CD4-positive, alpha-beta T cell (primary cell): ENCODE results near the gene FYN. TPM values are rescaled to one million over a fixed set of nuclear protein-coding genes. Genes with fewer than 3 reads are reported as not detected.
A peak's percentile ranks its signal among the peaks of the same experiment; 100 is the strongest.

Source experiments
- ATAC-seq: fragments of 200-7000 bp; cut with Tn5 transposase; one replicate; pipeline ENCODE4 v1.10.0; 2022; ENCODE audit warnings: mild to moderate bottlenecking; ENCODE audit not compliant: poor library complexity
- CTCF ChIA-PET: fragments of 350-600 bp; sonication (Branson Sonifier 250); formaldehyde crosslinking; loops from one replicate; lab custom pipeline; 2021; ENCODE audit warnings: antibody characterized with exemption, inconsistent platforms; lab: Charles Lee
- POLR2A ChIA-PET: fragments of 350-600 bp; sonication (Branson Sonifier 250); formaldehyde crosslinking; loops from one replicate; lab custom pipeline; 2021; ENCODE audit warnings: antibody characterized with exemption, inconsistent platforms; lab: Charles Lee
- DNase-seq, 14 experiments: peaks; one replicate each; pipeline ENCODE4 v3.0.0-alpha.2; 2013 to 2020; ENCODE audit warnings: mixed read lengths in 2 of 14
- H3K27ac ChIP-seq, 2 donors: one replicate each; pipeline versions ENCODE4 v1.5.1 to v1.7.0; 2013; ENCODE audit warnings: low read length in 2 of 2, low read depth in 1 of 2, mild to moderate bottlenecking in 1 of 2
- H3K27me3 ChIP-seq, 2 experiments: 1 replicate in 1 of 2; 2 replicates in 1 of 2; pipeline versions ENCODE4 v1.6.1 to v1.7.0; 2013; ENCODE audit warnings: low read length in 2 of 2, control low read depth in 1 of 2, mild to moderate bottlenecking in 1 of 2, moderate library complexity in 1 of 2; ENCODE audit not compliant: insufficient read depth in 2 of 2, control insufficient read depth in 1 of 2
- H3K36me3 ChIP-seq: one replicate; pipeline ENCODE4 v1.6.1; 2013; ENCODE audit warnings: low read length, control low read depth; ENCODE audit not compliant: insufficient read depth
- H3K4me1 ChIP-seq: one replicate; pipeline ENCODE4 v1.6.1; 2013; ENCODE audit warnings: low read length, control low read depth; ENCODE audit not compliant: insufficient read depth
- H3K4me3 ChIP-seq: one replicate; pipeline ENCODE4 v1.5.1; 2013; ENCODE audit warnings: mild to moderate bottlenecking, low read length, moderate library complexity
- H3K9me3 ChIP-seq, 2 experiments: 1 replicate in 1 of 2; 2 replicates in 1 of 2; pipeline versions ENCODE4 v1.6.1 to v1.7.0; 2013; ENCODE audit warnings: low read length in 2 of 2, mild to moderate bottlenecking in 2 of 2, control low read depth in 1 of 2, moderate library complexity in 1 of 2; ENCODE audit not compliant: control insufficient read depth in 1 of 2, insufficient read depth in 1 of 2
- H3K27ac Mint-ChIP-seq: one replicate; pipeline ENCODE4 v1.8.0; 2020; ENCODE audit warnings: mixed read lengths
- H3K27me3 Mint-ChIP-seq: one replicate; pipeline ENCODE4 v1.8.0; 2021; ENCODE audit warnings: mixed read lengths
- H3K36me3 Mint-ChIP-seq: one replicate; pipeline ENCODE4 v1.8.0; 2021; ENCODE audit warnings: low read depth, mixed read lengths
- H3K4me1 Mint-ChIP-seq: one replicate; pipeline ENCODE4 v1.8.0; 2021; ENCODE audit warnings: low read depth, mixed read lengths
- H3K4me3 Mint-ChIP-seq: one replicate; pipeline ENCODE4 v1.8.0; 2020; ENCODE audit warnings: mild to moderate bottlenecking, mixed read lengths
- H3K9me3 Mint-ChIP-seq: one replicate; pipeline ENCODE4 v1.8.0; 2020; ENCODE audit warnings: mixed read lengths
- intact Hi-C, 2 experiments: fragments of 100-400 bp; cut with DNase I in 1 of 2; cut with micrococcal nuclease in 1 of 2; formaldehyde crosslinking; loops; one replicate each; pipeline versions ENCODE4 v1.15.1 to v1.9.0; 2023 to 2025; cut with DNase I, micrococcal nuclease
- total RNA-seq, 174 experiments: library from RNA in 2 of 174; stranded (reverse) in 2 of 174; gene quantifications; one replicate each; pipeline ENCODE4 v1.2.3 and lab custom pipeline; 2021 to 2026
- TF ChIP-seq, protein P1 (sequence below): fragments of 200-600 bp; IDR thresholded peaks from one replicate; pipeline ENCODE4 v1.8.0; 2022; ENCODE audit warnings: antibody characterized with exemption, mild to moderate bottlenecking

Gene FYN
- total RNA-seq, 2 experiments from 2014 or later, result 419 TPM

GRCh38 chr6:111711476-111711875 is 161.8 kb downstream of the FYN start:
- Mint-ChIP-seq H3K27me3 (no peaks in the 10 kb centered on the region), H3K4me3 (no peak overlapping the region), H3K27ac (peak overlapping the region; percentile 93), H3K9me3 (no peaks in the 10 kb centered on the region), H3K4me1 (peaks cover 80% of the 10 kb centered on the region), H3K36me3 (peaks cover 94% of the 10 kb centered on the region)
- no peaks in the 10 kb centered on the region for H3K9me3 ChIP-seq
- no peak overlapping the region for H3K4me3 ChIP-seq
- POLR2A ChIA-PET, result interaction anchor here (1.0 to 2.4 kb wide), 7 partner anchors 41 to 331 kb away, joined by 3 to 18 read pairs (median 10); partner anchors contain the start of gene FYN
- ATAC-seq (no peak), DNase-seq (no peak)
- peak overlapping the region; percentile 25 to 39 for H3K27ac ChIP-seq
- intact Hi-C loops, result loop anchor here (2.0 to 5.0 kb wide), 5 partner anchors 36 to 161 kb away; partner anchors contain the start of gene FYN (in 1 of the 2)
- TF ChIP-seq, protein P1, sequence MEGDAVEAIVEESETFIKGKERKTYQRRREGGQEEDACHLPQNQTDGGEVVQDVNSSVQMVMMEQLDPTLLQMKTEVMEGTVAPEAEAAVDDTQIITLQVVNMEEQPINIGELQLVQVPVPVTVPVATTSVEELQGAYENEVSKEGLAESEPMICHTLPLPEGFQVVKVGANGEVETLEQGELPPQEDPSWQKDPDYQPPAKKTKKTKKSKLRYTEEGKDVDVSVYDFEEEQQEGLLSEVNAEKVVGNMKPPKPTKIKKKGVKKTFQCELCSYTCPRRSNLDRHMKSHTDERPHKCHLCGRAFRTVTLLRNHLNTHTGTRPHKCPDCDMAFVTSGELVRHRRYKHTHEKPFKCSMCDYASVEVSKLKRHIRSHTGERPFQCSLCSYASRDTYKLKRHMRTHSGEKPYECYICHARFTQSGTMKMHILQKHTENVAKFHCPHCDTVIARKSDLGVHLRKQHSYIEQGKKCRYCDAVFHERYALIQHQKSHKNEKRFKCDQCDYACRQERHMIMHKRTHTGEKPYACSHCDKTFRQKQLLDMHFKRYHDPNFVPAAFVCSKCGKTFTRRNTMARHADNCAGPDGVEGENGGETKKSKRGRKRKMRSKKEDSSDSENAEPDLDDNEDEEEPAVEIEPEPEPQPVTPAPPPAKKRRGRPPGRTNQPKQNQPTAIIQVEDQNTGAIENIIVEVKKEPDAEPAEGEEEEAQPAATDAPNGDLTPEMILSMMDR, result no peak
- H3K36me3 ChIP-seq, result peaks cover 79% of the 10 kb centered on the region
- no peaks in the 10 kb centered on the region for H3K27me3 ChIP-seq
- peaks cover 53% of the 10 kb centered on the region for H3K4me1 ChIP-seq
- CTCF ChIA-PET, result interaction anchor here (2.0 to 2.8 kb wide), 4 partner anchors 12 to 331 kb away, joined by 7 to 21 read pairs (median 10); no protein-coding TSS in a partner anchor

GRCh38 chr6:111710911-111711310 is 162.3 kb downstream of the FYN start:
- Mint-ChIP-seq H3K9me3 (no peaks in the 10 kb centered on the region), H3K4me1 (peaks cover 74% of the 10 kb centered on the region), H3K36me3 (peaks cover 94% of the 10 kb centered on the region), H3K4me3 (no peak overlapping the region), H3K27ac (peak overlapping the region; percentile 93), H3K27me3 (no peaks in the 10 kb centered on the region)
- CTCF ChIA-PET, result interaction anchor here (1.0 to 2.8 kb wide), 12 partner anchors 12 to 340 kb away, joined by 3 to 21 read pairs (median 6); no protein-coding TSS in a partner anchor
- Histone ChIP-seq H3K27ac (peak overlapping the region; percentile 14 to 25), H3K27me3 (no peaks in the 10 kb centered on the region), H3K9me3 (no peaks in the 10 kb centered on the region), H3K4me3 (no peak overlapping the region), H3K36me3 (peaks cover 81% of the 10 kb centered on the region), H3K4me1 (peaks cover 51% of the 10 kb centered on the region)
- POLR2A ChIA-PET, result interaction anchor here (0.7 to 2.4 kb wide), 18 partner anchors 36 to 334 kb away, joined by 3 to 18 read pairs (median 6); partner anchors contain the start of gene FYN
- intact Hi-C loops, result loop anchor here (1.0 to 5.0 kb wide), 9 partner anchors 36 to 453 kb away; partner anchors contain the start of gene FYN (in 2 of the 2)
- ATAC-seq, result no peak
- no peak for DNase-seq
- TF ChIP-seq, protein P1, result no peak

DNA sequence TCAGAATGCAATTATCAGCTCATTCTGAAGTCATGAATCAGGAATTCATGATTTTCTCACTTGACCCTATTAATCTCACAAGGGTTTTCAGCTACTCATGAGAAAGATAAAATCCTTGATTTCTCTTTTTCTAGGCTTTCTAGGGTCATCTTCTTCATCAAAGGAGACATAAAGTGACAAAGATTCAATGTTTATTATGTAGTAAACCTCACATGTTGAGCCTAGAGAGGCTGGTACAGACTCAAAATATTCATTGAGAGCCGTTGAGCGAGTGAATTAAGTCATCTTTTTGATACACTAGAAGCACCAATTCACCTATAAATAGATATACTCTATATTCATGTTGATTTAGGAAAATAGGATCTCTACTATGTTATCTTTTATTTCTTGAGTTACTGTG is 162.8 kb downstream of the FYN start:
- CTCF ChIA-PET, result interaction anchor here (0.7 to 2.8 kb wide), 21 partner anchors 13 to 340 kb away, joined by 3 to 21 read pairs (median 5); no protein-coding TSS in a partner anchor
- Mint-ChIP-seq H3K4me3 (no peak overlapping the region), H3K4me1 (peaks cover 70% of the 10 kb centered on the region), H3K27me3 (no peaks in the 10 kb centered on the region), H3K27ac (peak overlapping the region; percentile 93), H3K36me3 (peaks cover 94% of the 10 kb centered on the region), H3K9me3 (no peaks in the 10 kb centered on the region)
- H3K27ac ChIP-seq, result peak overlapping the region in 1 of 2 donors; percentile 25
- ATAC-seq, result no peak
- POLR2A ChIA-PET, result interaction anchor here (0.7 to 2.4 kb wide), 25 partner anchors 21 to 334 kb away, joined by 3 to 18 read pairs (median 5); partner anchors contain the start of gene FYN
- intact Hi-C loops, result loop anchor here (1.0 to 5.0 kb wide), 9 partner anchors 37 to 454 kb away; partner anchors contain the start of gene FYN (in 2 of the 2)
- H3K9me3 ChIP-seq, result no peaks in the 10 kb centered on the region
- H3K36me3 ChIP-seq, result peaks cover 83% of the 10 kb centered on the region
- H3K4me1 ChIP-seq, result peaks cover 47% of the 10 kb centered on the region
- no peak for DNase-seq
- no peak overlapping the region for H3K4me3 ChIP-seq
- H3K27me3 ChIP-seq, result no peaks in the 10 kb centered on the region
- TF ChIP-seq, protein P1, result no peak
